ENCODE results near the gene KANK4.
"Not testable (repeated sequence)": the region's sequence is repeated elsewhere in the genome, so short reads cannot be mapped to it uniquely, and the experiment has no call there.

Gene KANK4

GRCh38 chr1:62269851-62270495 lies 49.3 kb downstream of the KANK4 start:
- DNase-seq, result no peak

DNA sequence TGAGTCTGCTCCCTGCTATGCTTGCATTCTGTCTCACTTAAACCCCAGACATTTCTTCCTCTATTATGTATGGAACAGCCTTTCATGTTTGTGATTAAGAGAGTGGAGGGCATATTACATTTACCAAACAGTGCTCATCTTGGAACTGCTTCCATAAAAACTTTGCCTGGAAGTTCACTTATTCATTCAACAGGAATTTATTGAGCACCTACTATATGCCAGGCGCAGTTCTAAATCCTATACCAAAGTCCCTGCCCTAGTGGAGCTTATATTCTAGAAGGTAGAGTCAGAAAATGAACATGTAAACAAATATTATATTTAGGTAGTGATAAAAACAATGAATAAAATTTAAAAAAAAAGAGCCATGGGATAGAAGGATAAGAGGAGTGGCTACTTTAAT lies 49.8 kb downstream of the KANK4 start:
- DNase-seq, result no peak

GRCh38 chr1:62268315-62268714 lies 50.9 kb downstream of the KANK4 start:
- no peak for DNase-seq

- DNase-seq, result no peak
Measured at GRCh38 chr1:62265956-62266935, 53.0 kb downstream of the KANK4 start.

GRCh38 chr1:62263814-62264353 lies 55.4 kb downstream of the KANK4 start:
- DNase-seq, result no peak

- DNase-seq, result no peak
Measured at GRCh38 chr1:62263006-62263813, 56.0 kb downstream of the KANK4 start.

DNA sequence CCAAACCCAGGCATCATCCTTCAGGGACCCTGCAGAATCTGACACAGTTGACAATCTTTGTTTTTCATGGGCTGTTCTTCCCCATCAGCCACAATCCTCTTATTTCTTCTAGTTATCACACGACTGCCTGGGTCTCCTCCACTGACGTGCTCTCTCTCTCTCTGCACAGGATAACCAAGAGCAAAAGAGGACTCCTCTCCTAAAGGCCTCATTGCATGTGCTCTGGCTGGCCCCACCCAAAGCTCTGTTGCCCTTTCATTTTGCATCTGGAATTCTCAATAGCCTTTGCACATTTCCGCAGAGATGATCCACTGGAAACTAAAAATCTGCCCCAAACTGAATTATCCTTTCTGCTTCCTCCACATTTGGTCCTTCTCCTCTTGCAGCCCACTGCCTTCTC lies 58.5 kb downstream of the KANK4 start:
- DNase-seq, result no peak

- DNase-seq, result no peak
Measured at GRCh38 chr1:62259551-62259950, 59.7 kb downstream of the KANK4 start.

DNA sequence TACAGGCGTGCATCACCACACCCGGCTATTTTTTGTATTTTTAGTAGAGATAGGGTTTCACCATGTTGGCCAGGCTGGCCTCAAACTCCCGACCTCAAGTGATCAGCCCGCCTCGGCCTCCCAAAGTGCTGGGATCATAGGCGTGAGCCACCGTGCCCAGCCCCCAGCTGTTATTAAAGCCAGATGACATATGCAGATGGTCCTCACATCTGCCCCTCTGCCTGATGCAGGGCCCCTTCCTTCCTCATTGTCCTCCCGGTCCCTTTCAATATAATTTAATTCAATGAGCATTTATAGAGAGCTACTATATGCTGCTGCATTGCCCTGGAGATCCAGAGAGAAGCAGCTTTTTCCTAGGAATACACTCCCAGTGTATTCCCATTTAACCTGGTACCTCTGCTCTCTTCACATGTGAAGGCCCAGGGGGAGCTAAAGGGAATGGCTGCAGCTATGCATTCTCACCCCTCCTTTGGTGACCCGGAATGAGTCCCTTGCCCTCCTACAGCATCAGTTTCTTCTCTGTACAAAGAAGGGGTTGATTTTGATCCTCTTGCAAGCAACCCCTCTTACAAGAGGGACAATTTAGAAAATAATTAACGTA lies 69.0 kb downstream of the KANK4 start:
- no peak for DNase-seq

DNA sequence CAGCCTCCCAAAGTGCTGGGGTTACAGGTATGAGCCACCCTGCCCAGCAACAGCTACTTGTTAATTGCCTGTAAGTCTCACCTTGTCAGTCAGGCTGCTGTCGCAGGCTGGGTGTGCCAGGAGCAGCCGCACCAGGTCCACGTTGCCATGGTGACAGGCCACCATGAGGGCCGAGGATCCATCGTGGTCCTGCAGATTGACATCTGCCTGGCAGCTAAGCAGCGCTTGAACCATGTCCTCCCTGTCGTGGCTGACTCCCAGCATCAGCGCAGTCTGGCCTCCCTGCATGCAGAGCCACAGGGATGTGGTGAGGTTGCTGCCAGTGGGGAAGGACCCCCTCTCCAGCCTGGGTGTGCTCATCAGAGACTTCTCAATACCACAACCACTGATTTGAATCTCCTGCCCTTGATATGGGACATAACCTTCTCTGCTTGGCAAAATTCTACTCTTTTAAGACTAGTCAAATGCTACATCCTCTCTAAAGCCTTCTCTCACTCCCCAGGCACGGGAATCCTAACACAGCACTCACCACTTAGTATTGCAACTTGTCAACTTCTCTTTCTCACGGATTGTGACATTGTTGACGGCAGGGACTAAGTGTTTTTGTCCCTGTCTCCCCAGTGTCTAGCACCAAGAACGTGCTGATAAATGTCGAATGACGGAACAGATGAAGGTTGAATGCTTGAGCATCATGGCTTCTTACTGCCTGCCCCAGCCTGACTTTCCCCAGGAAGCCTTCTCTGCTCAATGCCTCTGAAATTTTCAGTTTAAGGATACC lies 71.7 kb downstream of the KANK4 start:
- DNase-seq, result peak in 1 of 2 experiments; percentile 17

GRCh38 chr1:62245201-62245600 lies 74.0 kb downstream of the KANK4 start:
- DNase-seq, result no peak

GRCh38 chr1:62244380-62244779 lies 74.9 kb downstream of the KANK4 start:
- not testable (repeated sequence) for DNase-seq

- DNase-seq, result peak in 1 of 2 experiments; percentile 9
Measured at GRCh38 chr1:62241371-62242131, 77.7 kb downstream of the KANK4 start.

DNA sequence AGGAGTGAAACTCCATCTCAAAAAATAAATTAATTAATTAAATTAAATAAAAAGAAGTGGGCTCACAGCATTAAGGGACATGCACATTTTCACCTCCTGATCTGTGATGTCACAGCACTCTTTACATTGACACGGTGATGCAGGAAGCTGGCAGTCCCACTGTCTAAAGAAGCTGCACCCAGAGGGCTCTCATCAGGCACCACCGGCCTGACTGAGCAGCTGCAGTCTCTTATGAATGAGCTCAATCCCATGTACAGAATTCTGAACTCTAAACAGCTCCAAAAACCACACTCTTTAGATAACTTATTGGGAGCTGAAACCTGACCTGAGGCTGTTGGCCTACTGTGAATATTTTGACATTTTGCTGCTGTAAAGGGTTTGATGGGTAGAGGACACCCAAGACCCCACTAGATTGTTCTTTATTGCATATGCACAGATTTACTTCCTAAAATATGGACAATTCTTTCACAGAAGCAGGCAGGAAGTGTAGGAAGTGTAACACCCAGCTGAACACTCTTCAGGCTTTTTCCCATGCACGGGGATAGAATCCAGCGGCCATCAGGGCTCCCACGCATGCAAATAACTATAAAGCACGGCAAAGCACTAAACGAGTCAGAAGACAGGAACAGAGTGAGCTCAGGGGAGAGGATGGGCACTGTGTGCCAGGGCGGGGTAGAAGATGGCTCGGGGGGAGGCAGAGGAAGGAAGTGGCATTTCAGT lies 78.4 kb downstream of the KANK4 start:
- DNase-seq, result no peak

- DNase-seq, result not testable (repeated sequence)
Measured at GRCh38 chr1:62239652-62240403, 79.4 kb downstream of the KANK4 start.

DNA sequence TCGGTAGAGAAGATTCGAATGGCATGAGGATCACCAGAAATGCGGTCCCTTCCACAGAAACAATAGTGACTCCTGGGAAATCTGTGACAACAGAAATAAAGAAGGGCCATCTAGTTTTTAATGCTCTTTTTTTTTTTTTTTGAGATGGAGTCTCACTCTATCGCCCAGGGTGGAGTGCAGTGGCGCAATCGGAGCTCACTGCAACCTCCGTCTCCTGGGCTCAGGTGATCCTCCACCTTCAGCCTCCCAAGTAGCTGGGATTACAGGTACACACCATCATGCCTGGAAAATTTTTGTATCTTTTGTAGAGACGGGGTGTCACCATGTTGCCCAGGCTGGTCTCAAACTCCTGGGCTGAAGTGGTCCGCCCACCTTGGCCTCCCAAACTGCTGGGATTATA lies 80.7 kb downstream of the KANK4 start:
- no peak for DNase-seq

DNA sequence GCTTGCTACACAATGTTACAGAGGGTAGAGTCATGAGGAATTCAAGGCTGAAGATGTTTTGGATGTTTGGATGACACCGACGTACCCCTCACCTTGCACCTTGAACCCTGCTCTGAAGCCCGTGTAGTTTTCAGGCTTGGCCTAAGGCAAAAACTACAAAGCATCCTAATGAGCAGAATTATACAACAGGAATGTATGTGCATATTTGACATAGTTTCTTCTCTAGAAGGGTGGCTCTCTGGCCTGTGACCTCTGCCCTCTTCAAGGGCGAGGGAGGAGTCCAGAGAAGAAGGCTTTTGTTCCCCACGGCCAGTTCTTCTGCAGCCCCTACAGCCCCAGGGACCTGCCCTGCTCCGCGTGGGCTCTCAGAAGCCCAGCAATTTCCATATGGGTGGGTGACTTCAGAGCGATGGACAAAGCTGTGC lies 81.3 kb downstream of the KANK4 start:
- no peak for DNase-seq

- no peak for DNase-seq
Measured at GRCh38 chr1:62237361-62237760, 81.9 kb downstream of the KANK4 start.

DNA sequence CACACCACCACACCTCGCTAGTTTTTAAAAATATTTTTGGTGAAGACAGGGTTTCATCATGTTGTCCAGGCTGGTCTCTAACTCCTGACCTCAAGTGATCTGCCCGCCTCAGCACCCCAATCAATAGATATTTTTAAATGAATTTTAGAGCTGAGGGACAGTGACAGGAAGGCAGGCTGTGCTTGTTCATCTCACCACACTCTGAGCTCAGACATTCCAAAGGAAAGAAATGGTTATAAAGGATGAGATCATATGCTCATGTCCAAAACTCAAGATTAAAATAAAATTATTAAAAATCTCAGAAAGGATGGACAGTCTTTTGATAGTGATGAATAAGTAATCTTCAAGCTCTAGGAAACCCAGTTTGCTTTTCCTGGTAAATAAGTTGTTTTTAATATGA lies 83.7 kb downstream of the KANK4 start:
- DNase-seq, result no peak
